GM13976 (cell line): ENCODE data around the gene CPA5.

Experiments
- DNase-seq: peaks from one replicate; pipeline ENCODE4 v3.0.0; 2012; ENCODE audit warnings: low spot score
- CTCF ChIP-seq: IDR thresholded peaks from 2 replicates; pipeline ENCODE4 v1.5.1; 2012; ENCODE audit warnings: borderline replicate concordance, mild to moderate bottlenecking; ENCODE audit not compliant: insufficient read depth; ENCODE audit errors: extremely low read depth, missing control alignments, control extremely low read depth
- in situ Hi-C: fragments of 300-500 bp; cut with MboI; formaldehyde crosslinking; loops from one replicate; pipeline ENCODE4 v1.12.0; 2022; ENCODE audit warnings: low sequenced_read_pairs, mixed read lengths, inconsistent platforms; ENCODE audit not compliant: unreplicated experiment

Gene CPA5

GRCh38 chr7:130356876-130357611, 12.4 kb downstream of the CPA5 start:
- DNase-seq = no peak
- in situ Hi-C loops = no loop called here
- no peak for TF ChIP-seq CTCF

- no peak for DNase-seq
- no peak for TF ChIP-seq CTCF
- in situ Hi-C loops = no loop called here
Measured at GRCh38 chr7:130358471-130358870, 13.9 kb downstream of the CPA5 start.

- DNase-seq = no peak
- TF ChIP-seq CTCF = no peak
- in situ Hi-C loops = no loop called here
Measured at GRCh38 chr7:130359276-130359857, 14.8 kb downstream of the CPA5 start.

- in situ Hi-C loops = no loop called here
- no peak for DNase-seq
- no peak for TF ChIP-seq CTCF
Measured at GRCh38 chr7:130360518-130360917, 15.9 kb downstream of the CPA5 start.

- no peak for DNase-seq
- in situ Hi-C loops = no loop called here
- no peak for TF ChIP-seq CTCF
Measured at GRCh38 chr7:130361681-130362080, 17.1 kb downstream of the CPA5 start.

- in situ Hi-C loops = no loop called here
- TF ChIP-seq CTCF = no peak
- no peak for DNase-seq
Measured at GRCh38 chr7:130362251-130362816, 17.7 kb downstream of the CPA5 start.
